Left kidney (tissue), 2 donors: ENCODE measurements around the gene SLC31A1. TPM values are rescaled to one million over a fixed set of nuclear protein-coding genes. Genes with fewer than 3 reads are reported as not detected.
"Not testable (repeated sequence)": the region's sequence is repeated elsewhere in the genome, so short reads cannot be mapped to it uniquely, and the experiment has no call there.

Source experiments
- DNase-seq: peaks from one replicate; pipeline ENCODE4 v3.0.0-alpha.2; 2013
- polyA plus RNA-seq: library from polyadenylated mRNA; unstranded; fragments of 120-200 nt; gene quantifications from one replicate; pipeline ENCODE4 v1.2.1, GENCODE V29; 2013; ENCODE audit not compliant: insufficient read length

Gene SLC31A1
- polyA plus RNA-seq, 1 donor: 29.5 TPM

DNA sequence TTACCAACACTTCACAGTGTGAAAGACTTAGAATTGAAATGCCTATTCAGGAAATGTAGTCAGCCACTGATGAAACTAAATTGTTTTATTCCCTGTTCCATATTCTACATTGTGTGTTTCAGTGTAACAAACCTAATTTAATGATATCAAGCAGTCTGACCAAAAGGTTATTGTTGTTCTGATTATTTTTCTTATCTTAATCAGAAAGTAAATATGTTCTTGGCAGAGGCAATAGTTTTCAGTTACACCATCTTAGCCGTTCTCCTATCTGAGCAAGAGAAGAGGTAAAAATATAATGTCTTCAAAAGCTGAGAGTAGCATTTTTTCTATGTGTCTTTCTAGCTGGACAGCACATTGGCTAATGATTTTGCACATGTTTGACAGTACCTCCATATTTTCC lies 36.9 kb downstream of the SLC31A1 start:
- DNase-seq: no peak

DNA sequence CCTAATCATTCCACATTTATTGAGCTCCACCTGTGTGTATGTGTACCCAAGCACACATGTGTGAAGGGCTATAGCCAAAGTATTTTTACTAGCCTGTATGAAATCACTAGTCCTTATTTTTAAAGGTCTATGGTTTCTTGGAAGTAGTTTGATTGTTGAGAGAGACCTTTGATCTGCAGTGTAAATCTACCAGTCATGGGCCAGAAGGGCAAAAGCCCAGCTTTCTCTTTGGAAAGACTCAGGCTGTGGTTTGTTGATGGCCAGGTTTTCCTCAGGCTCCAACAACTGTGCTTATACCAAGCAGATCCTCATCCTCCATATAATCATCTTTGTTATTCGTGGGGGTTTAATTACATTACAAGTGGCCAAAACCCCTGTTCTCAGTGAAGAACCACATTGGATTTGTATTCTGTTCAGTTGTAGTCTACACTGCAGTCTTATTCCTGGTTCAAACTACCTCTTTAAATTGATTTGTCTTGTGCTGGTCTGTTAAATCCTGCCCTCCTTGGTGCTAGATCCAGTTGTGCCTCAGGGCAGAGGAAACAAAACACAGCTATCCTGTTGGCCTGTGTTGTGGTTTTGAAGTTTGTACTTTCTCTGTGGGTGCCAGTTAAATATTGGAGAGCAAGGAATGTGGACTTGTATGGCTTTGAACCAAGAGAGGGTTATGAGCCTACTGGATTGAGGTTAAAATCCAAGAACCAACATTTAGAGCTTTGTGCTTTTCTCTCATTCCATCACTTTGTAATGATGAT lies 40.8 kb downstream of the SLC31A1 start:
- DNase-seq: no peak

DNA sequence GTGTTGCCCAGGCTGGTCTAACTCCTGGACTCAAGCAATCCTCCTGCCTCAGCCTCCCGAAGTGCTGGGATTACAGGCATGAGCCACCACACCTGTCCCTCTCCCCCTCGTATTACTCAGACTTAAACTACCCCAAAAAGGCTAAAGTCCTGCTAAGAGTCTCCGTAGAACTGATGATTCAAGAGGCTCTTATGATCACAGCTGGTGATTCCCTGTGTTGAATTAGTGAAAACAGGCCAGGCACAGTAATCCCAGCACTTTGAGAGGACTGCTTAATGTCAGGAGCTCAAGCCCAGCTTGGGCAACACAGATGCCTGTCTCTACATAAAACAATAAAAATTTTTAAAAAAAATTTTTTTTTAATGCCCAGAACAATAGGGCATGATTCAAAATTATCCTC lies 44.8 kb downstream of the SLC31A1 start:
- no peak for DNase-seq

DNA sequence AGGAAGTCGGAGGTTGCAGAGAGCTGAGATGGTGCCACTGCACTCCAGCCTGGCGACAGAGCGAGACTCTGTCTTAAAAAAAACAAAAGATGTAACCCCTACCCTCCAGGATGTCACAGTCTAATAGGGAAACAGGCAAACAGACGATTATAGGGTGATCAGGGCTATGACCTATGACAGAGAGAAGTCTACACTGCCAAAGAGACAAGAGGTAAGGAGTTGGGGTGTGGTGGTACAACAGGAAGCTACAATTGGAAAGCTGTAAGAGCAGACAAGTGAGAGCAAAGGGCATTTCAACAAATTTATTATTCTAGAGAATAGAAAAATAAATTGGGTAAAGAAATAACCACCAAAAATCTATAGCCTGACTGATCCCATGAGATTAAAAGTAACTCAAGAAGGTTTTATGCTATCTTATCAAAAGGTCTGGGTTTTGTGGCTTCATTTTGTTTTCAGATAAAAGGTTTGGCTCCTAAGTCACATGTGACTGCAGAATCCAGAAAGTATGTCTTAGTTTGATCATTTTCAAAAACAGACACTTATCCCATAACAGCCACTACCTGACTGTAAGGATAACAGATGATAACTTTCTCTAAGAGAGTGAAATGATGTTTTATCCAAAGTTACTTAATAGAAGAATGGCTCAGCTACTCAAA lies 46.7 kb downstream of the SLC31A1 start:
- no peak for DNase-seq

DNA sequence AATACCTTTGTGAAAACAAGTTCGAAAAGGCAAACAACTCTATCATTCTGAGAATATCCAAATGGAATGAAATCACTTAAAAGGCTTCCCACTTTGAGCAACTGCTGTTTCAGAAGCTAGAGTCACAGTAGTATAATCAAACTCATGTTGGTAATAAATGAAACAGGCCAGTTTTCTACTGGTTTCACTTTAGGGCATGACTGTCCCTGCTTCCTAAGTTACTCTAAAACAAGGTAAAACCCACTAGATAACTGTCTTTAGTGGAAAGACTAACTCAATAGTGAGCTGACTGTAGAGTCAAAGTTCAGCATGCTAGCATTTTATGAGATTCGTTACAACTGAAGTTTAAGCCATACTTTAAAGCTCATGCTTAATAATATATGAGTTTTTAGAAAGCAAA lies 48.0 kb downstream of the SLC31A1 start:
- no peak for DNase-seq

DNA sequence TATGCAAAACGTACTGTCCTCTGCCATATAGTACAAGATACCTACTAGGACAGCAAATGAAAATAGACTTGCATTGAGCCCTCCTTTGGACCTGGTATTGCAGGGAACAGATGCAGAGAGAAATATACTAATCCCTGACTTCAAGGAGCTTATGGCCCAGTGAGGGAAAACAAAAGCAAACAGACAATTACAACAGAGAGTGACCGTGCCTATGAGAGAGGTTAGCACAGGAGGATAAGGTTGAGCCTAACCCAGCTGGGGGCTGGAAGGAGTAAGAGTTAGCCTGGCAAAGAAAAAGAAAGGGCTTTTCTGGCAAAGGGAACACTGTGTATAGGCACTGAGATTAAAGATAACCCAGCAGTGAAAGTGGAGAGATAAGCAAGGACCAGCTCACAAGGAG lies 48.5 kb downstream of the SLC31A1 start:
- DNase-seq: no peak

DNA sequence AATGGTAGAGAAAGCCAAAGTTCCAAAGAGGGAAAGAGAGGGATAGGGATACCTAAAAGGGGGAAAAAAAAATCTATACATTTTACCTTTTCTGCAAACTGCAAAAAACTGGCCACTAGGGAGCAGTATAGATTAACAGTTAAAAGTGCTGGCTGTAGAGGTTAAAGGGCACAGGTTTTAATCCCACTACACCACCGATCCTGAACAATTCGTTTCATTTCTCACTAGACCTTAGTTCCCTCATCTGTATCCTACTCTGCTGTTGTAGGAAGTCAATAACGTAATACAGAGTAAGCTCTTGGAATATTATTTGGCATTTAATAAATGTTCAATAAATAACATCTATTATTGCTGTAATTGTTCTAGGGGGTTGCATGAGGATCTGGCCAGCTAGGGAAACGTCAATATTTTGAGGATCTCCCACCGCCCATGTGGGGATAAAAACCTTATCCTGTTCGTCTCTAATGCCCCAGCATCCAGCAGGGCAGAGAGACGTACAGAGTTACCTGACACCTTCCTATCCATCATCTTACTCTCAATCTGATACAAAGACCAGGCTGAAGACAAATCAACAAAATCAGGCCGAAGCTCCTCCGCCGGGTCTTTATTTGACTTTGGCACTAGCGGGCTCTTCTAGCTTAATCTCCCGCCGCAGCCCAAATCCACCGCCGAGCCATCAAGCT lies 53.3 kb downstream of the SLC31A1 start:
- DNase-seq: peak; percentile 76

DNA sequence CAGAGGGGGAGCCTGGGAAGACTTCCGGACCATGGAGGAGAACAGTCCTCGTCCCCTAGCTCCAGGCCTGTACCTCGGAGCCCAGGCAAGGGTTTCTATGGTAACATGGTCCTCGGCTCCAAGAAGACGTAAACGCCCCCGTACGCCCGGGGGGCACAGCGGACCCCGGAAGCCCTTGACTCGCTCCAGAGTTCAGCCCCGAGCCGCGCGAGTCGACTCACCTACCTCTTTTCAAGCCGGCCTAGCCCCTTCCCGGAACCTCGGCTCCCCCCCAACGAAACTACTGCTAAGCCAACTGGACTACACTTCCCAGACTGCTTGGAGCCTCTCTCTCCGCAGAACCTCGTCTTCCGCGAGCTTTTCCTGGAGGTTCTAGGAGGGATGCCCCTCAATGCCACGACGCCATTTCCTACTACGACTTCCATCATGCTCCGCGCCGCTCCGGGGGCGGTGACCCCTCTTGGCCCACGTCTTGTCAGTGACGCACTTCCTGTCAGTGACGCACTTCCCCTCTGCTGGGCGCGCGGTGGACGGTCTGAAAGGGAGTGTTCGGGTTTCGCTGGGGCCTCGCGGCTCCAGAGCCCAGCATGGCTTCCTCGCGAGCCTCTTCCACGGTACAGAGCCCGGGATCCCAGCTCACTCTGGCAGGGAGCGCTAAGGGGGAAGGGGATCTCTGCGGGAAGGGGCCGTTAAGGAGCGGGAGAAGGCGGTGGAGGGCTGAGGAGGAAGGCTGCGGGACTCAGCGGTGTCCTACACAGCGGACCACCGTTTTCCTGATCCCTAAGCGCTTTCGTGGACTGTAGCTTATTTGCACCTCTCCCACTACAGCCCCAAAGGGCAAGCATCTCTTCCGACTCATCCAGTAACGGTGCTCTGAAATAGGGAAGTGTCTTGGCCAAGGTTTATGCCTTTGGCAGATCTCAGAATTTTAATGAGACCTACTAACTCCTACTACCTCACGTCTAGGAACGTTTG lies 54.1 kb downstream of the SLC31A1 start, which contains the start of the genes CDC26 and PRPF4:
CDC26 (minus strand) TSS at position 416 of the 975 bp plus-strand sequence. CDS start 3,065 bp downstream, outside the sequence.
PRPF4 (plus strand) TSS at position 502 of the 975 bp plus-strand sequence; CDS start at position 588, 86 bp downstream.
- DNase-seq: peak; percentile 98

DNA sequence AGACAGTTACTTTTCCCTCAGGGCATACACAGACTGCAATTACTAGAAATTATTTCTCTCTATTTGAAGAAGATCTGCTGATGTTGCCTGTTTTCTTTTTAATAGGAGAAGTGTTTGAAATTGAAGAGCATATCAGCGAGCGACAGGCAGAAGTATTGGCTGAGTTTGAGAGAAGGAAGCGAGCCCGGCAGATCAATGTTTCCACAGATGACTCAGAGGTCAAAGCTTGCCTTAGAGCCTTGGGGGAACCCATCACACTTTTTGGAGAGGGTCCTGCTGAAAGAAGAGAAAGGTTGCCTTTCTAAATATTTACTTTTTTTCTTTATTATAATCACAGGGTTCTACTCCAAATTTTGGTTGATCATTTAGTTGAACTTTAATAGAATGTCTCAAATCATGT lies 57.5 kb downstream of the SLC31A1 start:
- no peak for DNase-seq

DNA sequence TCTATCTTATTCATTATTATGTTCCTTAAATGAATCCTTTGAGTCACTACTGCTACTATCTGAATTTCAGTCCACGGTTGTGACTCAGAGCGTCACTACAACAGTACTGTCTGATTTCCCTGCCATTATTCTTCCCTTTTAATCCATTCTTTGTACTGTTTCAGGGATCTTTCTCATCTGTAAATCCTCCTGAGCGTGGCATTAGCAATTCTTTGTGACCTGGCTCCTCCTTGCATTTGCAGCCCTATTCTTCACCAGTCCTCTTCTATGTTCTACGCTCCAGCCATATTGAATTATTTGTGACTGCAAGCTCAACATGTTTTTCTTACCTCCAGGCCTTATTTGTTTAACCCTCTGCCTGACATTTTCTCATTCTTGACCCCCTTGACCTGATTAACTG lies 60.0 kb downstream of the SLC31A1 start:
- no peak for DNase-seq

DNA sequence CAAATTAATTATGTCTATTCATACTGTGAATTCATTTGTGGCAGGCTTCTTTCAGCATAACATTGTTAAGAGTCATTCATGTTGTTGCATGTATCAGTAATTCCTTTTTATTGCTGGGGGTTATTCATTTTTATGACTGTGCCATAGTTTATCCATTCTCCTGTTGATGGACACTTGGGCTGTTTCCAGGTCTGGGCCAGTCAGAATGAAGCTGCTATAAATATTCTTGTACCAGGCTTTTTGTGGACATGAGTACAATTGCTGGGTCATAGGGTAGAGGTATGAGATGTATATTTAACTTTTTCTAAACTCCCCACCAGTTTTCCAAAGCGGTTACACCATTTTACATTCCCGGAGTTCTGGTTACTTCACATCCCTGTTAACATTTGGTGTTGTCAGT lies 67.7 kb downstream of the SLC31A1 start:
- DNase-seq: no peak

DNA sequence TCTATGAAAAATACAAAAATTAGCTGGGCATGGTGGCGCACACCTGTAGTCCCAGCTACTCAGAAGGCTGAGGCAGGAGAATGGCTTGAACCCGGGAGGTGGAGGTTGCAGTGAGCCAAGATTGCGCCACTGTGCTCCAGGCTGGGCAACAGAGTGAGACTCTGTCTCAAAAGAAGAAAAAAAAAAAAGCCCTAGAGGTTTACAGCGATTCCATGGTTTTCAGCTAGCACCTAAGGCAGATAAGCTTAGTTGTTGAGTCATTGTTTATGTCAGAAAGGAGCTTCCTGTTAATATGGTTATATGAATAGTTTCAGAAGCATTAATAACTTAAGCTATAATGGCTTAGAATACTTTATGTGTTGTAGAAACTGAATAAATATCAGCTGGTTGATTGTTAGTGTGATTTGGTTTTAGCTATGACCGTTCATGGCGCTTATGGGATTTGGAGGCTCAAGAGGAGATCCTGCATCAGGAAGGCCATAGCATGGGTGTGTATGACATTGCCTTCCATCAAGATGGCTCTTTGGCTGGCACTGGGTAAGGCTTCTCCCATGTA lies 68.8 kb downstream of the SLC31A1 start:
- no peak for DNase-seq

DNA sequence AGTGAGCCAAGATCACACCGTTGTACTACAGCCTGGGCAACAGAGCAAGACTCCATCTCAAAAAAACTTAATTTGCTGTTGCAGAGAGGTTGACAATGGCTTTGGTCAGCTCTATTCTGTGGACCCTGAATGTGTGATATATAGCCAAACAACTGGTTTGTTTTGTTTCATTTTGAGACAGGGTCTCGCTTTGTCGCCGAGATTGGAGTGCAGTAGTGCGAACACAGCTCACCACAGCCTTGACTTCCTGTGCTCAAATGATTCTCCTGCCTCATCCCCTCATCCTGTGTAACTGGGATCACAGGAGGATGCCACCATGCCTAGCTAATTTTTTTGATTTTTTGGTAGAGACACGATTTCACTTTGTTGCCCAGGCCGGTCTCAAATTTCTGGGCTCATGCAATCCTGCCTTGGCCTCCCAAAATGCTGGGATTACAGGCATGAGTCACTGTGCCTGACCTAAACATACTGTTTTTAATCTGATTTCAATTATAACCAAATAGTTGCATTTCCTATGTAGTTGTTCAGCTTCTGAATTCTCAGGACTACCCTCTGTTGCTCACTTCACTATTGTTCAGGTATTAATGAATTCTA lies 72.0 kb downstream of the SLC31A1 start:
- no peak for DNase-seq

DNA sequence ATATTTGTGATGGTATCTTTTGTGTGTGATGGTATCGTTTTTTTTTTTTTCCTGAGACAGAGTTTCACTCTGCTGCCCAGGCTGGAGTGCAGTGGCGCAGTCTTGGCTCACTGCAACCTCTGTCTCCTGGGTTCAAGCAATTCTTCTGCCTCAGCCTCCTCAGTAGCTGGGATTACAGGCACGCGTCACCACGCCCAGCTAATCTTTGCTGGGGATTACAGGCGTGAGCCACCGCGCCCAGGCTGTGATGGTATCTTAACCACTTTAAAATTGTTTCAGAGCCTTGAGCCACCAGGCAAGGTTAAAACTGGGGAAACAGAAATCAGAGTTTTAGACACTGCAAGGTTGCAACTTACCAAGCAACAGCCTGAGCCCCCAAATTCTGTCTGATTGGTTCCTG lies 74.9 kb downstream of the SLC31A1 start:
- not testable (repeated sequence) for DNase-seq

DNA sequence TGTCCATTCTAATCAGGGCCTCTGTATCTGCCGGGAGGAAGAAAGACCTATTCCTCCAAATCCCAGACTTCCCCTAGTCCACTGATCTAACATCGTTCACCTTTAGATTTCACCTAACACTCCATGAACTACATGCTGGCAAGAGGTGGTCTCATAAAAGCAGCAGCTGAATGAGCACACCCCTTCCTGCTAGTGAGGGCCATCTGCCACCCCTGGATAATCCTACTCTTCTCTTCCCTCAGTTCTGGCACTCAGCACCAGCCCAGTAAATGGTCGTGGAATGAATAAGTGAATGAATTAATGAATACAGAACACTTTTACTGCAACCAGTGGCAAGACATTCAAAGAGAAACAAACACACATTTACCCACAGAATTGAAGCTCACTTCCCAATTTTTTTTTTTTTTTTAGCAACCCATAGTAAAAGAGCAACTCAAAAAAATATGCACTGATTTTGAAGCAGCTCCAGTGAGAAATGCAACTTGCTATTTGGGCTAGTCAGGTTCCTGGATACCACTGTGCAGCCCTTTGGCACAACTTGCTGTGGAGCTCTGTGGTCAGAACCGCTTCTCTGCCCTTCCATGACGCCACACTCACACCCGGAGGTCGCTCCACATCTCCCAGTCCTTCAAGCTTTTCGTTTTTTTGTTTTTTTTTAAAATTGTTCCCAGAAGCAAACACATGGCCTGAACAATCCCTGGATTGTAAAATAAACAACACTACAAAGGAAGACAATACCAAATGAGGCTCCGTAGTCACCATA lies 75.6 kb downstream of the SLC31A1 start:
- DNase-seq: no peak

DNA sequence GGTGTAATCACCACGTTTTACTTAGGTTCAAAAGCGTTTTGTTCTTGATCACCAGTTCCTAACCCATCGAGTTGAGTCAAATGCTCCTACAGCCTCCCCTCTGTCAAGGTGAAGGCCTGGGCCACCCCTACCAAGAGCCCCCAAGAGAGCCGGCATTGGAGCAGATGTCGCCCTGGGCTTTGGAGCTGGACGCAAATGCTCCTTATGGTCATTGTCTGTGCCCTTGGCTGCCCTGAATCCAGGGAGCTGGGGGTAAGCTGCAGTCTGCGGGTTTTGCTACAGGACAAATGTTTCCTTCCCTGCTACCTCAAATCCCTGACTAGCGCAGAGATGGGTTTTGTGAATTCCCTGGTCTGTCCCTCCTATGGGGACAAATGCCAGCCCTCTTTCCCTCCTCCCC lies 77.0 kb downstream of the SLC31A1 start:
- DNase-seq: no peak

DNA sequence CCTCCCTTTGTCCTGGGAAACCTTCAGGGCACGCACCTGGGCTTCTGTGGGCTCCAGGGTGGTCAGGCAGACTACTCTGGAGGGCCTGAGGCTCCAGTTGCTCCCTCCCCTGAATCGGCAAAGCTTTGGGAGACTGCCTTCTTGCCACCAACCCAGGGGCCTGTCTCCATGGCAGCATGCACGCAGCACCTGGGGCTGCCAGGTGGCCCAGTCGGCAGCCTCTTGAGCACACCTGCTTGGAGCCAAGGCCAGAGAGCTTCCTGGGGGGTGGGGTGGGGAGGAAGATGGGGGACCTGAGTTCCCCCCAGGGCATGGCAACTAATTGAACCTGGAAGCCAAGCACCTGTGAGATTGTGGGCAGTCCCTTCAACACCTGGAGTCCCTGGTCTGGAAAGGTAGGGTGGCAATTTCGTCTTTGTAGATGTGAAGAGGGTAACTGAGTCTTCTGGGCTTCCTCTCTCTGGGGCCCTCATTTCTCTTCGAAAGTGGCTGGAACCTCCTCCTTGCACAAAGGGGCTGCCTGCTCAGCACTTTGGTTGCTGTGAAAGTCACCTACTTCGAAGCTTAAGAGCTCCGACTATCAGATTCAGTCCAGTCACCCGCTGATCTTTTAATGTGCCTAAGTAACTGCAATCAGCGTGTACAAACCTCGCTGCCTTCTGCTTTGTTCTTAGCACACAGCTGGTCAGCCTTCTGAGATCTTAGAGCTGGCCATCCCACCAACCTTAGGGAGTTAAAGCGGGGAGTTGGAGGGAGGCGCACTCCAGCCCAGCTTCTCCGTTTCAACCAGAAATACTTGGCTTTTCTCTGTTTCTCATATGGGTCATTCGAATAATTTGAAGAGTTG lies 77.8 kb downstream of the SLC31A1 start:
- DNase-seq: no peak

DNA sequence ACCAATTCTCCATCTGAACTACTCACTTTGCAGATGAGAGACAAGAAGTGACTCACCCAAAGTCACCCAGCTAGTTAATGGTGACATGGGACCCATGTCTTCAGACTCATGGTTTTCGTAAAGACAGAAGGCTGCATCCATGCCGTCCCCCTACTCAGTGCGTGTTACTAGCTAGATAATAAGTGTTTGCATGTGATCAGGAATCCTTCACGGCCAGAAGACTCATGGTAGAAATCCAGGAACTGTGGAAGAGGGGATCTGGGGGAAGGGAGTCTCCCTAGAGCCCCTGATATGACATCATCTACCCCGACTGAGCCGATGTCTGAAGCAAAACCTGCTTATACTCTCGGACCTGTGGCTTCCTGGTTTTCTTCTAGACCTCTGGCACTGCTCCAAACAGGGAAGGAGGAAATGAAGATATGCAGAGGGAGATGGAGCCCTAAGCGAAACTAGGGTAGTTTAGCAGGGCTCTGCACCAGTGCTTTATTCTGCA lies 78.5 kb downstream of the SLC31A1 start:
- no peak for DNase-seq

DNA sequence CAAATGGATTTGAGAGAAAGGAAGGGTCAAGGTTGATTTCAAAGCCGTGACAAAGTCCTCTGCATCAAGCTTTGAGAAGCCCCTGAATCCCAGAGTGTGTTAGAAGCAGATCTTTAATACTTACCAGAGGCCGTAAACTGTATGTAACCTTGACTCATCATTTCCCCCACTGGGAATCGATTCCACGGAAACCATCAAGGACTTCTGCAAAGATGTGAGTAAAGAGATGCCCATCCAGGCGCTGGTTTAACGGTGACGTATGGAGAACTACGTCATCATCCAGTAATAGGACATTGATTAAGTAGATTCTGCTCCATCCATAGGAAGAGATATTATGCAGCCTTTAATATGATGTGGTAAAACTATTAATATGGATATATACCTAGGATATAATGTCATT lies 80.2 kb downstream of the SLC31A1 start:
- DNase-seq: no peak
